ENCODE data around the gene ABCC9.

The ABCC9 gene

DNA sequence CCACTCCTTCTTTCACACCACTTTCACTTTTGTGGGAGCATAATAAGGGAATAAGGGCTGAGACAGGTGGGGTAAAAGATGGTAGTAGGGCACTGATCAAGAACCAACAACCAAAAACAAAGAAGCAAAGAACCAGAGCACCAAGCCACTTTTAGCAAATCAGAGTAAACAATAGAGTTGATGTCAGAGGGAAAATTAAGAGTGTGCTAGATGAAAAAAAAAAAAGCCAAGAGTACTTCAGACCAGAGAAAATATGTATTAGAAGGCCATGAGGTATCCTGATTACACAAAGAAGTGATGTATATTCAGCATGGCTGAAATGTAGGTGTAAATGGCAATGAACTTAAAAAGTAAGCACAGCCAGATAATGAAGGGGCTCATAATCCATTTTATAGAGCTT is 75.4 kb downstream of the ABCC9 start:
- DNase-seq: no peak

DNA sequence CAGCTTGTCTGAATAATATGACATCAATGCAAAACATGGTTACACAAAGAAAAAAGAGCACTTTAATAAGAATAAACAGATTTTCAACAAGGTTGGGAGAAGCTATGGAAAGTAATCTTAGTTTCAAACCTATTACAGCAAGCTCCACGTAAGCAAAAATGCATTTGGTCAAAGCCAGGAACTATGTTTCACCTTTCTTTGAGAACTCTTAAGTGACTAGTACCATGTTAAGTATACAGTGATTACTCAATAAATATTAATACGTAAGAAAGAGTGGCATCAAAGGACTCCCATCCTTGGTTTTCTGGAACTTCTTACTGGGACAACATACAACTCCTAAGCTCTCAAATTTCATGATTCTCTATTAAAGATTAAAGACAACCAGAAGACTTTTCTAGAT is 80.7 kb downstream of the ABCC9 start:
- no peak for DNase-seq

GRCh38 chr12:21860128-21860527 is 81.1 kb downstream of the ABCC9 start:
- DNase-seq: no peak

- DNase-seq: no peak
Measured at GRCh38 chr12:21852251-21852650, 89.0 kb downstream of the ABCC9 start.

- DNase-seq: no peak
Measured at GRCh38 chr12:21851151-21851550, 90.1 kb downstream of the ABCC9 start.

GRCh38 chr12:21850419-21850818 is 90.8 kb downstream of the ABCC9 start:
- no peak for DNase-seq

GRCh38 chr12:21849878-21850277 is 91.3 kb downstream of the ABCC9 start:
- DNase-seq: no peak

- DNase-seq: no peak
Measured at GRCh38 chr12:21848192-21848591, 93.0 kb downstream of the ABCC9 start.

DNA sequence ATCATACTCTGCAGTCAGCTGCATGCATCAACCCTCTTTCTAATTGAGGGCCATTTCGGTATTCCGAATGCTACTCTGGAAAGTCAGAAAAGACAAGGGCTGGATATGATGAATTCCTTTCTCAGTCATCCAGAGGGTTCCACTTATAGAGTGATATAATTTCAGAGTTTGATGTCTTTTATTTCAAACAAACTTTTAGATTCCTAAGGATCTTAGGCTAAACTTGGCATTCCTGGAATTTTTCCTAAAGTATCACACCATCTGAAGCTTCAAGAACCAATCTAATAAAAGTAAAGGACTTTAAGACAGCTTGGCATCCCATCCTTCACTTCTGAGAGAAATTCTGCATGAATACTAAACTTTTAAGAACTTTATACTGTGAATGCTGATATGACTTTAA is 97.4 kb downstream of the ABCC9 start:
- no peak for DNase-seq

DNA sequence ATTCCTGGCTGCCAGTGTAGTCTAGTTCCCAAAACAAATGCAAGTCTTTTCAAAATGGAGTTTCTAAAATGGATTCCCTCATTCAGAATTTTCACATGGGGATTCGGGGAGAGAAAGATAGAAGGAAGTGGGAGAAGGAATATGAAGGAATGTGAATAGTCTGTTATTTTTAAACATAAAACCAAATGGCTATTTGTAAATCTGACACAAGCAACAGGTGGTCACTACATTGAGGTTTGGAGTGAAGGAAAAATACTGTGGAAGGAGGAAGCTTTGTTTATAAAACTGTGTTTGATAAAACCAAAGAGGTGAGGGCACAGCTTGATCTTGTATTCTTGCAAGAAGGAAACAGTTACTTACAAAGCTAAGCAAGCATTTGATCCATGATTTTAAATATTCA is 101.5 kb downstream of the ABCC9 start:
- no peak for DNase-seq

- DNase-seq: no peak
Measured at GRCh38 chr12:21837847-21838246, 103.4 kb downstream of the ABCC9 start.

- DNase-seq: no peak
Measured at GRCh38 chr12:21831791-21832344, 109.4 kb downstream of the ABCC9 start.

GRCh38 chr12:21828779-21829178 is 112.4 kb downstream of the ABCC9 start:
- no peak for DNase-seq

GRCh38 chr12:21828136-21828775 is 113.0 kb downstream of the ABCC9 start:
- DNase-seq: no peak

- DNase-seq: no peak
Measured at GRCh38 chr12:21827083-21827482, 114.1 kb downstream of the ABCC9 start.

DNA sequence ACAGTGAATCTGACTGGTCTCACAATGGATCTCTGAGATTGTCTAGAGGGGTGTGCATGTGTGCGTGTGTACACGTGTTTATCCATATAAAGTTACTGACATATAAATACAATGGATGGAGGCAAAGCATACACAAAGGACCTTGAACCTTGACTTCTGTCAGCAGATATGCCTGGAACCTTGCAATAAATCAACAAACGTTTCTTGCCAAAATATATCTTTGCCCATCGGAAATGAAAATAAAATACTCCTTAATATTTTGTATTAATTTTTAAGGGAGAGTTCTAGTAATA is 114.7 kb downstream of the ABCC9 start:
- DNase-seq: no peak

DNA sequence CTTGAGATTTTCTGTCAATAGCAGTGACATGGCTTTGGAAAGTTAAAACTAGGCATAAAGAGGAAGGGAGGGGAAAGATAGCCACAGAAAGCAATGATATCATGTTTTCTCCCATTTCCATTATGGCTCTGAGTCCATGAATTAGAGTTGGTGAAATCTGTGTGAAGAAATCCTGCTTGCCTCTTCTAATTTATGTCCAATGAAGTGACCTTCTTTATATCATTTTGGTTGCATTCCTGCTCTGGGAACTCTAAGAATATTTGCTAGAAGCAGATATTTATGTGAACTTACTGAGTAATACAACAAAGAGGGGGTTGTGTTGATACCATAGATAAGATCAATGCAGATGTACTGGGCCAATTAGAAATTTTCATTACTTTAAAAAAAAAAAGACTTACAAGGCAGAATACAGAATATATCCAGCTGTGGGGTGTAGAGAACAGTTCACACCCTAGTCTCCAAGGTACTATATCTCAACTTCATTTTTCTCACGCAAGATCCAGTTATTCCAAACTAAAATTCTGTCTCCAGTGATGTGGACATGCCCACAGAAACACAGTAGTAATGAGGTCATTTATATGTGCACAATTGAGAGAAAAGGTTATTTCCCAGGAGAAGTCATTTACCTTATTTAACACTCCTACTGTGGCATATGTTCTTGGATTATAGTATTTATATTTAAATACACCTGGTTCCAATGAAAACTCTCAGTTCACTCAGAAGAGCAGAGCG is 115.2 kb downstream of the ABCC9 start:
- DNase-seq: no peak

GRCh38 chr12:21823581-21823980 is 117.6 kb downstream of the ABCC9 start:
- DNase-seq: no peak

DNA sequence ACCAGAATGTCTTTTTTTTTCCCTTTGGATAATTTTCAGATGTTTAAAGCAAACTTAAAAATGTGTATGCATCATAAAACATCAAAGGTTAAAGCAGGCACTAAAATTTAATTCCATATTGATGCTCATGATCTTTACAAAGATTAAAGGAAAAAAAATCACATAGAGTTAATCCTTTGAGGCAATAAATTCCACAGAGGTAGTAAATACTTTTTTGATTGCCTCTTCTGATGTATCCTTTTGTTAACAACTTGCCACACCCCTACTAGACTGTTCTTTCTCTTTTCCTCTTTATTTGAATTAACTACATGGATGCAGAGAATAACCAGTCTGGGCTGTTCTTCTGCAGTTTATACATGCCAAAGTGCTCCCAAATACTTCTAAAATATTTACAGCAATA is 121.5 kb downstream of the ABCC9 start:
- DNase-seq: no peak

DNA sequence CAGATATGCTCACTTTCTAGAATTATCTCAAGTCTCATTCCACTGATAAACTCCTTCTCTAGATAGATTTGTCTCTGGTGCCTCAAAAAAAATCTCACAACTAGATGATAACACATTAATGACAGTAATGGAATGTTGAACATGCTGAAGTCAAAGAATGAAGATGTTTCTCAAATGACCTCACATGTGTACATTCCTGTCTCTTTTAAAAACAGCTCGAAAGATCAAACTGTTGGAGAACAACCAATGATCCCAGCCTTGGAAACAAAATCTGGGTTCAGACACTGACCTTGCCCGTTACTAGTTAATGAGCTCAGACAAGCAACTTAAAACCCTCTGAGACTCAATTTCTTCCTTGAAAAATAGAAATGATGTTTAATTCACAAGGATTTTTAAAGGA is 122.0 kb downstream of the ABCC9 start:
- no peak for DNase-seq

- no peak for DNase-seq
Measured at GRCh38 chr12:21818627-21819026, 122.6 kb downstream of the ABCC9 start.

- DNase-seq: no peak
Measured at GRCh38 chr12:21815306-21816062, 125.7 kb downstream of the ABCC9 start.

GRCh38 chr12:21814814-21815213 is 126.4 kb downstream of the ABCC9 start:
- no peak for DNase-seq

GRCh38 chr12:21814327-21814726 is 126.9 kb downstream of the ABCC9 start:
- no peak for DNase-seq
